Hematopoietic multipotent progenitor cell treated with erythropoietin and hydrocortisone succinate and interleukin-3 and kit ligand, for 15 days (in vitro differentiated cells): ENCODE data around the gene CDH13.

Experiments used
- DNase-seq: peaks from one replicate; pipeline ENCODE4 v3.0.0-alpha.2; 2015; ENCODE audit warnings: low spot score

The CDH13 gene

GRCh38 chr16:82628088-82628423 is 1.3 kb downstream of the CDH13 start:
- no peak for DNase-seq

GRCh38 chr16:82628711-82629110 is 1.9 kb downstream of the CDH13 start:
- no peak for DNase-seq

- DNase-seq, result no peak
These were observed 2.8 kb downstream of the CDH13 start for GRCh38 chr16:82629441-82630027.

GRCh38 chr16:82630219-82630618 is 3.5 kb downstream of the CDH13 start:
- DNase-seq, result no peak

GRCh38 chr16:82630688-82631087 is 3.9 kb downstream of the CDH13 start:
- DNase-seq, result no peak

- DNase-seq, result no peak
These were observed 5.2 kb downstream of the CDH13 start for GRCh38 chr16:82631701-82632685.

- DNase-seq, result no peak
These were observed 7.3 kb downstream of the CDH13 start for GRCh38 chr16:82633964-82634600.

GRCh38 chr16:82634955-82635610 is 8.3 kb downstream of the CDH13 start:
- DNase-seq, result no peak

- no peak for DNase-seq
These were observed 9.7 kb downstream of the CDH13 start for GRCh38 chr16:82636485-82636884.

- no peak for DNase-seq
These were observed 10.2 kb downstream of the CDH13 start for GRCh38 chr16:82636958-82637357.

- DNase-seq, result no peak
These were observed 11.5 kb downstream of the CDH13 start for GRCh38 chr16:82638095-82638798.

GRCh38 chr16:82639263-82639662 is 12.5 kb downstream of the CDH13 start:
- DNase-seq, result no peak

GRCh38 chr16:82639666-82640336 is 13.0 kb downstream of the CDH13 start:
- DNase-seq, result no peak

- no peak for DNase-seq
These were observed 14.7 kb downstream of the CDH13 start for GRCh38 chr16:82641336-82641984.

- no peak for DNase-seq
These were observed 16.4 kb downstream of the CDH13 start for GRCh38 chr16:82643136-82643535.

- DNase-seq, result no peak
These were observed 17.3 kb downstream of the CDH13 start for GRCh38 chr16:82643936-82644630.

GRCh38 chr16:82646504-82646903 is 19.7 kb downstream of the CDH13 start:
- DNase-seq, result no peak

- no peak for DNase-seq
These were observed 23.0 kb downstream of the CDH13 start for GRCh38 chr16:82649766-82650165.

GRCh38 chr16:82650804-82651203 is 24.0 kb downstream of the CDH13 start:
- no peak for DNase-seq

- no peak for DNase-seq
These were observed 25.3 kb downstream of the CDH13 start for GRCh38 chr16:82651921-82652601.
